OCI-LY3 (cell line): ENCODE results near the gene COX6B2.

Source experiments
- CTCF ChIP-seq: fragments of 200-600, 300-600 bp; sonication (generic); IDR thresholded peaks from 2 replicates; pipeline ENCODE4 v1.5.1; 2014; ENCODE audit warnings: antibody characterized with exemption, low read length, low read depth
- EZH2phosphoT487 ChIP-seq: fragments of 200-600 bp; shearing (Covaris generic); IDR thresholded peaks from 2 replicates; pipeline ENCODE4 v1.6.1; 2018; ENCODE audit warnings: antibody characterized with exemption, mixed run types, low read depth

GRCh38 chr19:55379174-55379573 is 24.7 kb upstream of the COX6B2 start:
- TF ChIP-seq CTCF (no peak), EZH2phosphoT487 (no peak)
